ENCODE measurements around the gene THOC1.

Gene THOC1

GRCh38 chr18:273525-273924, 5.7 kb upstream of the THOC1 start:
- no peak for DNase-seq

- DNase-seq = no peak
Measured at GRCh38 chr18:272650-273049, 4.8 kb upstream of the THOC1 start.

- DNase-seq = no peak
Measured at GRCh38 chr18:269480-270095, 1.7 kb upstream of the THOC1 start.

- no peak for DNase-seq
Measured at GRCh38 chr18:267380-267687, 513 bp downstream of the THOC1 start.

GRCh38 chr18:261398-262073, 6.3 kb downstream of the THOC1 start:
- DNase-seq = no peak

- no peak for DNase-seq
Measured at GRCh38 chr18:260547-260946, 7.3 kb downstream of the THOC1 start.

GRCh38 chr18:255171-255570, 12.7 kb downstream of the THOC1 start:
- no peak for DNase-seq

- DNase-seq = no peak
Measured at GRCh38 chr18:253121-253520, 14.7 kb downstream of the THOC1 start.

GRCh38 chr18:251572-251971, 16.3 kb downstream of the THOC1 start:
- no peak for DNase-seq

GRCh38 chr18:250685-251084, 17.2 kb downstream of the THOC1 start:
- no peak for DNase-seq

- no peak for DNase-seq
Measured at GRCh38 chr18:248053-248452, 19.8 kb downstream of the THOC1 start.

- DNase-seq = no peak
Measured at GRCh38 chr18:245282-245847, 22.5 kb downstream of the THOC1 start.

GRCh38 chr18:240175-240574, 27.7 kb downstream of the THOC1 start:
- no peak for DNase-seq

GRCh38 chr18:231563-231962, 36.3 kb downstream of the THOC1 start:
- DNase-seq = no peak

GRCh38 chr18:228586-228985, 39.3 kb downstream of the THOC1 start:
- DNase-seq = no peak

GRCh38 chr18:227902-228301, 39.9 kb downstream of the THOC1 start:
- no peak for DNase-seq

GRCh38 chr18:227374-227773, 40.5 kb downstream of the THOC1 start:
- DNase-seq = no peak

- no peak for DNase-seq
Measured at GRCh38 chr18:225745-226144, 42.1 kb downstream of the THOC1 start.

GRCh38 chr18:220708-221107, 47.1 kb downstream of the THOC1 start:
- DNase-seq = no peak

- DNase-seq = no peak
Measured at GRCh38 chr18:217532-218336, 50.1 kb downstream of the THOC1 start.

- DNase-seq = no peak
Measured at GRCh38 chr18:215448-216010, 52.3 kb downstream of the THOC1 start.

- no peak for DNase-seq
Measured at GRCh38 chr18:213966-214365, 53.9 kb downstream of the THOC1 start.

- DNase-seq = no peak
Measured at GRCh38 chr18:213505-213904, 54.3 kb downstream of the THOC1 start.

GRCh38 chr18:212780-213179, 55.1 kb downstream of the THOC1 start:
- no peak for DNase-seq

Data from stimulated activated CD4-positive, alpha-beta T cell treated with anti-CD3 and anti-CD28 coated beads, Interleukin-4, amount 100 ng/mL, for 4 hours (primary cell).